Right lung (tissue), 5 donors: ENCODE measurements around the gene FAT1. TPM values are rescaled to one million over a fixed set of nuclear protein-coding genes. Genes with fewer than 3 reads are reported as not detected.

Experiments used
- DNase-seq, 2 donors: peaks; one replicate each; pipeline ENCODE4 v3.0.0-alpha.2; 2013
- polyA plus RNA-seq, 5 donors: library from polyadenylated mRNA; unstranded; fragments of 120-200 nt; gene quantifications; one replicate each; pipeline versions ENCODE4 v1.2.1 to v1.2.3, GENCODE V29; 2013; ENCODE audit warnings: inconsistent platforms in 1 of 5, low replicate concordance in 1 of 5; ENCODE audit not compliant: insufficient read length in 5 of 5, insufficient read depth in 1 of 5

FAT1 gene
- polyA plus RNA-seq, 5 donors: 185 to 273 (median 227) TPM

DNA sequence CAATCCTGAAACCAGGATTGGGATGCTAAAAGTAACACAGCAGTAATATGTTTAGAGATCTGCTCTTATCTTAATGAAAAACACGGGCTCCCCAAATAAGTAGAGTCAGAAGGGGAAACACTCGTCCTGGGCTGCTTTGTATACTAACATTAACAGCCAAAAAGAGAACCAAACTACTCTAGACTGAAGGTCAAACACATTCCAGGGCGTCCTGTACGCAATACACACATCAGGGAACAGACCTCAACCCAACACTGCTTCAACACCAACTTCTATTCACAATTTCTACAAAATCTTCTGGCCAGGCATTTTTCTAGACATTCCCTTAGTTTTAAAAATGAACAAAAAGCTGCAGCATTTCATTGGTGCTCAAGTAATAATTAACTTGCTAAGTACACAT lies 21.4 kb downstream of the FAT1 start:
- no peak for DNase-seq

DNA sequence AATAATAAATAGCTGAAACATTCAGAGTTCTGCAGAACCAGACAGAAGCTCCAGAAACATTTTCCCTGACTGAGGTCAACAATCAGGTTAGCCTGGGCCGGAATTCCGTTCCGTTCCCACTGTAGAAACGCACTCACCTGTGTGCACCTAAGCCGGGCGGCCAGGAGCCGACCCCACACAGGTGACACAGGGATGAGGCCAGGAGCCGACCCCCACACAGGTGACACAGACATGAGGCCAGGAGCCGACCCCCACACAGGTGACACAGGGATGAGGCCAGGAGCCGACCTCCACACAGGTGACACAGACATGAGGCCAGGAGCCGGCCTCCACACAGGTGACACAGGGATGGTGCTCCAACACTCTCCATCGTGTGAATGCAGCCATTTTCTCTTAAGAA lies 21.9 kb downstream of the FAT1 start:
- no peak for DNase-seq

DNA sequence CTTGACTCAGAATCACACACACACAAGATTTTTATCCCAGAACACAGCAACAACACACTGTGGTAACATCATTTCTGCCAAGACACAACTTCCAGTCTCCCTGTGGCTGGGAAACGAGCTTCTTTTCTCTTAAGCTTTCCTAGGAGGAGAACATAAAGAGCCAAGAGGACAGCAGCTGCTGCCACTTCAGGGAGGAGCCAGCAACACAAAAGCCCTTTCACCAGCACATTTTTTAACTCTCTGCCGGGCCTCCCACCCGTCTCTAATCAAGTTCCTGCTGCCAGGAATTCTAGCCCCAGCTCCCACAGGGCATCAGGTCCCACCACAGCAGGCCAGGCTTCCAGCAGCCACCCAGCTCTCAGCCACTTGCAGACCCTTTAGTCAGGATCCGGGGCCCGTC lies 22.4 kb downstream of the FAT1 start:
- peak; percentile 59 to 60 for DNase-seq

GRCh38 chr4:186700746-186701145 lies 22.9 kb downstream of the FAT1 start:
- DNase-seq: no peak

DNA sequence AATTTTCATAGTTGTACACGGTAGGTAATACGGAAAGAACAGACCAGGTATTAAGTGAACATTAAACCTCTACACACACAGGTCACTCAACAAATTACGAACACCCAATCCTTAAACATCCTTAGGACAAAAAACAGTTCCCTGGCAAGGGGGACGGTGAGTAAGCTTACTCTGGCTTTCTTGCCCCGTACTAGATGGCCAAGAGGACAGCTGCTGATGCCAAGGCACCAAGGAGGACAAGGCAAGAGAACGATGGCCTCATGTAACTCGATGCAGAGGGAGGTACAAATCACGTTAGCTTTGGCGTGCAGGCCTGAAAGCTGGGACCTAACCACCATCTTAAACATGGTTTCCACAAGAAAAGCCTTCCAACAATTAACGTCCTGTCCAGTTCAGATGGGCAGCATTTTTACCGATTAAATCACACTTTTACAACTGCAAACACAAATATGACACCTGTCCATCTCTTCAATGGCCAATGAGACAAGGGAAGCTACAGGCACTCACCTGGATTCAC lies 23.7 kb downstream of the FAT1 start:
- DNase-seq: no peak

DNA sequence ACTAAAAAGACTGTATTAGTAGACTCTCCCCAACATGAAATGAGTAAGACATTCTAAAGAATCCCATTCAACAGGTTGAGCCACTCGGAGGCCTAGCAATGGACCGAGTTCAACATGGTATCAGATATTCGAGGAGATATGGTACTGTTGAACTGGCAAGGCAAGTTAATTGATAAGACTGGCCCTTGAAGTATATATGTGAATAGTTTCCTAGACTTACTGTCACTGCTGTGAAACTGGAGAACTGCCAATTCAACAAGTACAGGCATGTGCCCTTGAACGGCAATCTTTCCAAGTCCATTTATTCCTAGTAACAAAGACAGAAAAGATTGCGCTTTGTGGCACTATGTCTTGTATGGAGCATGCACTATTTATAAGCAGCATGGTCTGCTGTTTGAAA lies 24.4 kb downstream of the FAT1 start:
- DNase-seq: peak in 1 of 2 donors; percentile 31

GRCh38 chr4:186698525-186698924 lies 25.1 kb downstream of the FAT1 start:
- DNase-seq: no peak

- no peak for DNase-seq
These were observed 25.6 kb downstream of the FAT1 start for GRCh38 chr4:186698028-186698427.

DNA sequence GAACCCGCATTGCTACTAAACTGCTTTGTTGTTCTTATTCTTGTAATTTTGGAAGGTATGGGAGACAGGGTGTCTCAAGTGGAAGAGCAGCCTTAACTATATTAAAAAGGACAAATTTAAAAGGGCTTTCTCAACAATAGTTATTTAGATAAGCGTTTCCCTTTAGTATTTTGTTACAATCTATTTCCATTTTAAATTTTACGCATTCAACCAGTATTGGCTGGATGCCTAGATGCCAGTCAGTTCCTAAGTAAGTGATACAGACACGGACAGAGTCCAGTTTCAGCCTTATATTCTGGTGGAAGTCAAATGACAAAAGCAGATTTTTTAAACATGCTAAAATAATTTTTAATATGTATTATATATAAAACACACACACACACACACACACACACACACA lies 28.3 kb downstream of the FAT1 start:
- DNase-seq: no peak

DNA sequence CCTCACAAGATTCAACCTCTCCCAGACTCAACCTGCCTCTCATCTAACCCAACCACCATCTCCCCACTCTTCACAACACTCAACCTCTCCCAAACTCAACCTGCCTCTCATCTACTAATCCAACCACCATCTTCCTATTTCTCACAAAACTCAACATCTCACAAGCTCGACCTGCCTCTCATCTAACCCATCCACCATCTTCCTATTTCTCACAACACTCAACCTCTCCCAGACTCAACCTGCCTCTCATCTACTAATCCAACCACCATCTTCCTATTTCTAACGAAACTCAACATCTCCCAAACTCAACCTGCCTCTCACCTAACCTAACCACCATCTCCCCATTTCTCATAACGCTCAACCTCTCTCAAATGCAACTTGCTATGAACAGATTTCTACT lies 29.8 kb downstream of the FAT1 start:
- no peak for DNase-seq

GRCh38 chr4:186693159-186693815 lies 30.4 kb downstream of the FAT1 start:
- DNase-seq: no peak

GRCh38 chr4:186691396-186691795 lies 32.3 kb downstream of the FAT1 start:
- no peak for DNase-seq

DNA sequence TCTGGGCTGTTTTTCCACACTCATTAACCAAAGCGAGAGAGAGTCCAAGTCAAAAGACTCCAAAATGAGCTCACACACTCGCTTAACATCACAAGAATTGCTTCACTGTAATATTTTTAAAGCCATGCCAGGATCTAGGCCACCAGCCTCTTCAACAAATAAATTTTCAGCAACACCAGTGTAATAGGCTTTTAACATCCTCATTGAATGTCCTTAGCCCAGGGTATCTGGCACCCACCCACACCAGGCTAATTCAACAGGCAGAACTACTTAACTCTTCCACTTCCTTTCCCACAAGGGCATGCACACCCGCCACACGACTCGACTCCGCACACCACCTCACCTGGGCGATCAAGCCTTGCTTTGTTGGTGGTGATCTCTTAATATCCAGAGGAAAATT lies 34.2 kb downstream of the FAT1 start:
- peak in 1 of 2 donors; percentile 42 for DNase-seq

- no peak for DNase-seq
These were observed 35.3 kb downstream of the FAT1 start for GRCh38 chr4:186688150-186688943.

DNA sequence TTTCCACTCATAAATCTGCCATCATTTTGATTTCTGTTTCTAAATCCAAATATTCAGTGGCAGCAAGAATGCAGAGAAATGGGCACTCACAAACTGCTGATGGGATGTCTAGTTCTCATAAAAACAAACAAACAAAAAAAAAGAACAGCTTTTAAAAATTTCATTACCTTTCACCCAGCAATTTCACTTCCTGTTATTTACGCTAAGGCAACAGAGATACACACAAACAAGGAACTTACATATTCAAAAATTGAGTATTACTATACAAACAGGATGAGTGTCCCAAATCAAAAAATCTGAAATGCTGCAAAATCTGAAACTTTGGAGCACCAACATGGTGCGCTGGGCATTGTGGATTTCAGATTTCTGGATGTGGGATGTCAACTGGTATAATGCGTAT lies 36.4 kb downstream of the FAT1 start:
- no peak for DNase-seq

DNA sequence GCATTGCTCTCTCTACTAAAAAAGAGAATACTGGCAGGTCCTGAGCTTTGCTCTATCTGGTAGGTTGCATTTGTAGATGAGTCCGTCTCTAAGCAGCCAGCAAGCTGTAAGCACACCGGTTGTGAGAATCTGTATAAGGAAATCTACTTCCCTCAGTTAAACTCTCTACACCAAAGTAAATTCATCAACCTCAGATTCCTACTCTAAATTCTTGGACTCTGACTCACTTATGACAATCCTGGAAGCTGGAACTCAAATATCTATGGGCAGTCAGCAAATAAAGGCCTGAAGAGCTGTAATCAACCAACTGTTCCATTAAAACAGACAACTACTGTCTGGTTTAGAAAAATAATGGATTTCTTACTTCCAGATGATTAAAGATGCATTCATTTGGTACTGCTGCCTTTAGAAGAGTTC lies 37.9 kb downstream of the FAT1 start:
- DNase-seq: no peak

GRCh38 chr4:186684889-186685309 lies 38.8 kb downstream of the FAT1 start:
- DNase-seq: no peak

DNA sequence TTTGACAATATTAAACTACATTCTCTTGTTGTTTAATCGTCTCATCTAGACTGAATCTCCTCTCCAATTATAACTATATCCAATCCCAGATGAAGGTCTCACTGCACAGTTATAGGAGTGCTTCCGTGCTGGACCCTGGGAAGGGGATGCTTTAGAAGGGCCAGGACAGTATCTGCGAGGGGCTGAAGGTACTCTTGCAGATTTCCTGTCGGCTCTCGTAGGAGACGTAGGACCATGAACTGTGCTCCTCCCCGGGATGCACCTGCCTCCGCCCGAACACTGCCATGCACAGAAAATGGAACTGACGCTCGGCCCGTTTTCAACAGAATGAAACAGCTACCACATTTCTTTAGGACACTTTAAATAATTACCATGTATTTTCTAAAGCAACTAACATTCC lies 39.4 kb downstream of the FAT1 start:
- DNase-seq: no peak

GRCh38 chr4:186680641-186681040 lies 43.0 kb downstream of the FAT1 start:
- no peak for DNase-seq

DNA sequence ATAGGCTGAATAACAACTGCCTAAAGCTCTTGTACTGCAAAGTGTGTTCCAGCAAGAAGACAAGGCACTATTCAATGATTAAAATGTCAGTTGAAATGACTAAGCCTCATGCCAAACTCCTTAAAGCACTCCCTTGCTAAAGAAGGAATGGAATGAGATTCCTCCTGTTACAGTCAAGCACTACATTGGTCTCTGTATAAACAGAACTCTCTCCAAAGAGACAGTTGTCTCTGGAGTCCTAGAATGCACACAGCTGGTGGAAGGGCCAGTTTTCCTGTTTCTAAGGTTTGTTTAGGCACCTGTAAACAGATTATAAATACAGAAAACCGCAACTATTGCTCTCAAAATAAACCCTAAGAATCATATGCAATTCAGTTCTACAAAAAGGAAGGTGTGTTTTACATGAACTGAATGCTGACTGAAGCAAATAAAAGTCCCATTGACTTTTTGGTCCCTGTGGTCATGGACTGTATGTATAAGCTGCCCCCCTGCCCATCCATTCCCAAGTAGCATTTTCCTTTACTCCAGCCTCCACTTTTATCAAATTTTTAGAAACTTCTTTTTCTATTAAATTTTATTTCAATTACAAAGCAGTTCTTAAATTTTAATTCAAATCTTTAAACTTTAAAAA lies 47.0 kb downstream of the FAT1 start:
- DNase-seq: no peak

DNA sequence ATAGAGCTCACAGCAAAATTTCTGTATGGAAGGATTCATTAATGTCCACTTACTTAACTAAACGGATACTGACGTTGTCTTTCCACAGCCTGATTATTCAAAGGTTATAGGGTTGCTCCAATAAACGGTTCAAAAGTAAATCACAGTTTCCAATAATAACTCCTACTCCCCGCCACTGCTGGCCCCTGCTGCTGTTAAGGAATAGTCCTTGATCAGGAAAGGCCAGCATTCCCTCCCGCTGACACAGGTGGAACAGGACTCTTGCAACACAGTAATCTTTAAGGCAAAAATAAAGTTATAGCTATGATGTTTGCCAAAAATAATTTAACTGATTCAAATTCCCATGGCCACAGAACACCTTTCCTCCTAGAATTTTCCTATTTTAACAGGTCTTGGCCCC lies 53.9 kb downstream of the FAT1 start:
- no peak for DNase-seq

DNA sequence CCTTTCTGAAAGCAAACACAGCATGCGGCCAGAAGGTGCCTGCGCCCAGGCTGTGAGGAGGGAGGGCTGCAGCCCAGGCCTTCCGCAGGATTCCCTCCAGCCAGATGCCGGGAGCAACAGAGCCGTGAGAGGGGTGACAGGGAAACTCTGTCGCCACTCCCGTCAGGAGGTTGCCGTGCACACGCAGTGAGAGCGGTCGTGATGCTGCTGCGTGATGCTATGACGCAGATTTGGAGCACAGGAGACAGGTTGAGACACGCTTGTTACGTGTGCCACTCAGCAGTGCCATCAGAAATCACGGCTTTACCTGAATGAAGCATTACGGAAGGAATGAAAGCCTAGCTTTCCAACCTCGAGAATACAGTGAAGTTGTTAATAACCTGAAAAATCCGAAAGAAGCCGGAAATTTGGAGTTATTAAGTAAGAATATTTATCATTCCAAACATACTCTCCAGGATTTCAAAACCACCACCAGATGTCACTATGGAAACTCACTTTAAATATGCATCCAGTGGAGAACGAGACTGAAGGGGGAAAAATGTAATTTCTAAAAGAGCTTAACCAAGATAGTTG lies 54.4 kb downstream of the FAT1 start:
- peak in 1 of 2 donors; percentile 49 for DNase-seq
